ENCODE measurements around the gene USP51.

USP51 gene

GRCh38 chrX:55451990-55452832, 37.4 kb downstream of the USP51 start, which contains the start of gene MAGEH1:
TSS of gene MAGEH1 (plus strand) at chrX:55452127. CDS start at chrX:55452375, 248 bp downstream.
- Histone ChIP-seq H3K79me2 (ENCODE audit: insufficient read depth, low read length) (no peaks in the 10 kb centered on the region), H3K9me2 (ENCODE audit: low read depth, low read length) (no peaks in the 10 kb centered on the region), H3K4me1 (ENCODE audit: insufficient read depth, low read length, severe bottlenecking) (peaks cover 5% of the 10 kb centered on the region), H3F3A (ENCODE audit: insufficient read depth, low read length) (no peaks in the 10 kb centered on the region), H2AFZ (ENCODE audit: low read length) (0 out of 2 replicates have a peak within 1 kb of the TSS, but pooled peaks have one; percentile 70), H3K4me2 (ENCODE audit: low read length) (peak within 1 kb of the TSS; percentile 91), H3K9ac (ENCODE audit: low read length) (peak within 1 kb of the TSS; percentile 87), H3K27me3 (ENCODE audit: insufficient read depth, low read length) (no peaks in the 10 kb centered on the region), H4K20me1 (ENCODE audit: insufficient read depth, low read length) (no peaks in the 10 kb centered on the region), H3K9me3 (ENCODE audit: low read length) (no peaks in the 10 kb centered on the region), H3K27ac (ENCODE audit: low read depth, low read length, poor library complexity, severe bottlenecking) (peak within 1 kb of the TSS; percentile 64), H3K4me3 (ENCODE audit: low read depth, low read length, poor library complexity, severe bottlenecking) (peak within 1 kb of the TSS; percentile 93), H3K36me3 (ENCODE audit: insufficient read depth, low read length) (no peaks in the 10 kb centered on the region)
- TF ChIP-seq CTCF (IDR thresholded peaks at IDR 0.05; ENCODE audit: low read length) (no peak), EZH2 (IDR thresholded peaks at IDR 0.05; ENCODE audit: borderline replicate concordance, low read length) (no peak)

- no peak for TF ChIP-seq EZH2 (IDR thresholded peaks at IDR 0.05; ENCODE audit: borderline replicate concordance, low read length)
- TF ChIP-seq CTCF (IDR thresholded peaks at IDR 0.05; ENCODE audit: low read length), result no peak
- Histone ChIP-seq H3F3A (ENCODE audit: insufficient read depth, low read length) (no peaks in the 10 kb centered on the region), H3K4me3 (ENCODE audit: low read depth, low read length, poor library complexity, severe bottlenecking) (peak overlapping the region; percentile 93), H3K27ac (ENCODE audit: low read depth, low read length, poor library complexity, severe bottlenecking) (no peak overlapping the region), H3K27me3 (ENCODE audit: insufficient read depth, low read length) (no peaks in the 10 kb centered on the region), H3K9me2 (ENCODE audit: low read depth, low read length) (no peaks in the 10 kb centered on the region), H3K9ac (ENCODE audit: low read length) (peak overlapping the region; percentile 87; the same call in 1 of the 2 replicates), H3K36me3 (ENCODE audit: insufficient read depth, low read length) (no peaks in the 10 kb centered on the region), H3K4me1 (ENCODE audit: insufficient read depth, low read length, severe bottlenecking) (peaks cover 5% of the 10 kb centered on the region), H3K79me2 (ENCODE audit: insufficient read depth, low read length) (no peaks in the 10 kb centered on the region), H3K4me2 (ENCODE audit: low read length) (peak overlapping the region; percentile 91), H3K9me3 (ENCODE audit: low read length) (no peaks in the 10 kb centered on the region), H2AFZ (ENCODE audit: low read length) (no peak overlapping the region), H4K20me1 (ENCODE audit: insufficient read depth, low read length) (no peaks in the 10 kb centered on the region)
These were observed 38.0 kb downstream of the USP51 start for GRCh38 chrX:55451626-55451989.

- no peak overlapping the region for H2AFZ ChIP-seq (ENCODE audit: low read length)
These were observed 38.5 kb downstream of the USP51 start for GRCh38 chrX:55451141-55451540.

More at GRCh38 chrX:55451141-55451540, 38.5 kb downstream of the USP51 start:
- Histone ChIP-seq H3K4me2 (ENCODE audit: low read length) (peak overlapping the region; percentile 91), H3K4me3 (ENCODE audit: low read depth, low read length, poor library complexity, severe bottlenecking) (peak overlapping the region; percentile 93), H3K9me2 (ENCODE audit: low read depth, low read length) (no peaks in the 10 kb centered on the region), H3K27me3 (ENCODE audit: insufficient read depth, low read length) (no peaks in the 10 kb centered on the region), H3K27ac (ENCODE audit: low read depth, low read length, poor library complexity, severe bottlenecking) (no peak overlapping the region), H3K79me2 (ENCODE audit: insufficient read depth, low read length) (no peaks in the 10 kb centered on the region), H3K9me3 (ENCODE audit: low read length) (no peaks in the 10 kb centered on the region), H3F3A (ENCODE audit: insufficient read depth, low read length) (no peaks in the 10 kb centered on the region), H3K9ac (ENCODE audit: low read length) (no peak overlapping the region; the same call in 1 of the 2 replicates), H3K36me3 (ENCODE audit: insufficient read depth, low read length) (no peaks in the 10 kb centered on the region), H4K20me1 (ENCODE audit: insufficient read depth, low read length) (no peaks in the 10 kb centered on the region), H3K4me1 (ENCODE audit: insufficient read depth, low read length, severe bottlenecking) (peaks cover 5% of the 10 kb centered on the region)
- no peak for TF ChIP-seq EZH2 (IDR thresholded peaks at IDR 0.05; ENCODE audit: borderline replicate concordance, low read length)
- TF ChIP-seq CTCF (IDR thresholded peaks at IDR 0.05; ENCODE audit: low read length), result no peak

Data from OCI-LY1 (cell line).